Activated CD4-positive, alpha-beta T cell treated with anti-CD3 and anti-CD28 coated beads, Interleukin-2, amount 50 U/mL, for 24 hours (primary cell): Measurements from ENCODE around the gene ZC3H7B.

Source experiments
- DNase-seq, 2 donors: peaks; one replicate each; pipeline ENCODE4 v3.0.0-alpha.2; 2020; ENCODE audit warnings: low read depth in 1 of 2, low spot score in 1 of 2

ZC3H7B gene

DNA sequence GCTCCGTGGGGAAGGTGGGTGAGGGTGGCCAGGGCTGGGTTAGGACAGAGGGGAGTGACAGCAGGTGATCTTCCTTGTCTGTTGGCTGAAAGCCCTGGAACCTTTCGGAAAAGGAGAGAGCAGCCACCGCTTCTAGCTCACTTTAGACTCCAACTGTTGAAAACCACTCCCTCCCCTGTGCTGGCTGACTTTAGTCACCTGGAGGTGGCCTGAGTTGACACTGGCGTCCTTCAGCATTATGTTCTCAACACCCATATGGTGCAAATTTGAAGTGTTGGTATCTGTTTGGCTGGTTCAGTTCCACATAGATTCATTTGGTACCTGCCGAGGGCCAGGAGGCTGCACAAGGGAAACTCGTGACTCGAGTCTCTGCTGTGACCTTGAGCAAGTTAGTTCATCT lies 28.8 kb downstream of the ZC3H7B start:
- no peak for DNase-seq

DNA sequence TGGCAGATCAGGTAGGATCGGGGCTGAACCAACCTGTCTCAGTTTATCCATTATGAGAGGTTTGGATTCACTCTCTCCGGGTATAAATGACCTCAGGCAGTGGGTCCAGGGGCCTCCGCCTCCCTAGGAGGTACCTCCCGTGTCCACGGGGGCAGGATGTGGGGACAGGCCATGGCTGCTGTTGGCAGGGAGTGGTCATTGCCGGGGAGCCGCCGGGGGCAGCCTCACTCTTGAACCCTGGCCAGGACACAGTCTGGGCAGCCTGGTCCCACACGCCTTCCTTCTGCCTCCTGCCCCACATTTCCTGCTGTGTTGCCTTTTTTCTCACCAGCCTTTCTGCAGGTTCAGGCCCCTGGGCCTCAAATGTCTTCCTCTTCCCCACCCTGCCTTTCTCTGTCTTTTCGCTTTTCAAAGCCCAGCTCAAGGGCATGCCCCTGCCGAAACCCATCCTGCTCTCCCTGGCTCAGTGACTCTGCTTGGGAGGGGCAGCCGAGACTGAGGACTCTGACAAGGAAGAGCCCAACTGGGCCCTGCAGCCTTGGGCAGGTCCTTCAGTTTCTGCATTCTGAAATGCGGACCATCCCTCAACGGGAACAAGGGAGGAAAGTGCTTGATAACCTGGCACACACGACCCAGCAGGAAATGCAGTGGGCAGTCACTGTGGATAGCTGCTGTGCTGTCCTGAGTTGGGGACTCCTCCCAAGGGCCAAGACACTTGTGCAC lies 31.1 kb downstream of the ZC3H7B start:
- DNase-seq = no peak

DNA sequence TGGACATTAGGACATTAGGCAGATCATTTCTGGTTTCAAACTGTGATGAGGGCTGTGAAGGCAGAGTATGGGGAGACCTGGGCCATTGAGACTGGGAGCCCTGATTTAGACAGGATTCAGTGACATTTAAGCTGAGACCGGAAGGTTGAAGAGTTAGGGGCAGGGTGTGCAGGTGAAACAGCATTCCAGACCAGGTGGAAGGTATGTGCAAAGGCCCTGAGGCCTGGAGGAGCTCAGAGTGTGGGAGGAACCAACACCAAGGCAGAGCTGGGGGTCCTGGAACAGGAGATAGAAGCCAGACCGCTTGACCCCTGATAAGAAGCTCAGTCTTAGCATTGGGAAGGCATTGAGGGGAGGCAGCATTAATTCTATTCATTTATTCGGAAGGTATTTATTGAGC lies 32.5 kb downstream of the ZC3H7B start:
- no peak for DNase-seq

DNA sequence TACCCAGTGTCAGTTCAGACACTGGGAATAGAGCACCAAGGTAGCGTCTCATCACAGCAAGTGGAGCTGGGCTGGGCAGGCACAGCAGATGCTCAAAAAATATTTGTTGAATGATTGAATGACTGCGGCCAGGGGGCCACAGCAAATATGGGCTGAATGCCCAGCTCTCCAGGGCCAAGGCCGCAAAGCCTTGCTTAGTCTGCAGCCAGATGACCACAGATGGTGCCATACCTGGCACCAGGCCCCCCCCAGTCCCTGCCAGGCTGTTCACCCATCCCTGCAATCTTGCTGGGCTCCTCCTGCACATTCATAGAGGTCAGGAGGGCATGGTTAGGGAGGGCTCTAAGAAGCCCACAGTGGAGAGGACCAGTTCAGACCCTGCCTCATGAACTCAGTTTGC lies 32.9 kb downstream of the ZC3H7B start:
- DNase-seq = no peak

DNA sequence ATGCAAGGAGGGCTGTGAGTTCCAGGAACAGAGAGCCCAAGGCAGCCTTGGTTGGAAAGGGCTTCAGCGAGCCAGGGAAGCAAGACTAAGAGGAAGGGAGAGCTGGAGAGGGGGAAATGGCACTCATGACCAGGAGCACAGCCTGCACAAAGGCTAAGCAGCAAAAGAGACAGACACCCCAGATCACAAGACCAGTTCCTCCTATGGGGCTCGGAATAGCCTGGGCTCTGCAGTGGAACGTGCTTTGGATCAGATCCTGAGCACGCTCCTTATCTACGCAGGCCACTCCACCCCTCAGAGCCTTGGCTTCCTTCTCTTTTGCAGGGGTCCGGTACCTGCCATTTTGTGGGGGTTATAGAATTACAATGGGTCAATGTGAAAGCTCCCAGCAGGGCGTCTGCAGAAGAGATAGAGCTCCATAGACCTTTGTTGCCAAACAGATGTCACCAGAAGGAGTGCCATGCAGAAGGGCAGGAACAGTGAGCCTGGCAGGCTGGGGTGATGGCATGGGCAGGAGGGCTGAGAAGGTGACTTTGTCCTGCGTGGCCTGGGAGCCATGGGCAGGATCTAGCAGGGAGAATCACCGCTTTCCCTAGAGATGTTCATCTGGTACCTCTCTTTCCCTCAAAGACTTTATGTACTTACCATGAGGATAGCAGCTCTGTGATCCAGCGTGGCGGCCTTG lies 33.8 kb downstream of the ZC3H7B start:
- no peak for DNase-seq

DNA sequence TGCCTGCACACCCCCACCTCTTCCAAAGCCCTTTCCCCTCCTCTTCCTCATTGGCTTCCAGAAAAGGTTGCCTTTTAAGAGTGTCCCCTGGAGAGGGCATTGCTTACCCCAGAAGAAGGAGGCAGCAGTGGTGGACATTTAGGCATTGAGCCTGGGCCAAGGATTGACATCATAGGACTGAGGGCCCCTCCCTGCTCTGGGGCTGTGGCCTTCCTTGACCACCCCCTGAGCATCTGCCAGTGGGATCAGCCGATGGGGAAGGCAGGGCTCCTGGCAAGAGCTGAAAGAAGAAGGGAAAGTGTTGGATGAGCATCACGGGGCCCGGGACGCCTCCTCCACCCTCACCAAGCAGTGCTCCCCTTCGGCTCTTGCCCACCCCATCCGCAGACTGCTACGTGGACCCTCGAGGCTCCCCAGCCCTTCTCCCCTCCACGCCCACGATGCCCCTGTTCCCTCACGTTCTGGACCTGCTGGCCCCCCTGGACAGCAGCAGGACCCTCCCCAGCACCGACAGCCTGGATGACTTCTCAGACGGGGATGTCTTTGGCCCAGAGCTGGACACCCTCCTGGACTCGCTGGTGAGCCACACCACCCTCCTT lies 37.4 kb downstream of the ZC3H7B start:
- DNase-seq = no peak

DNA sequence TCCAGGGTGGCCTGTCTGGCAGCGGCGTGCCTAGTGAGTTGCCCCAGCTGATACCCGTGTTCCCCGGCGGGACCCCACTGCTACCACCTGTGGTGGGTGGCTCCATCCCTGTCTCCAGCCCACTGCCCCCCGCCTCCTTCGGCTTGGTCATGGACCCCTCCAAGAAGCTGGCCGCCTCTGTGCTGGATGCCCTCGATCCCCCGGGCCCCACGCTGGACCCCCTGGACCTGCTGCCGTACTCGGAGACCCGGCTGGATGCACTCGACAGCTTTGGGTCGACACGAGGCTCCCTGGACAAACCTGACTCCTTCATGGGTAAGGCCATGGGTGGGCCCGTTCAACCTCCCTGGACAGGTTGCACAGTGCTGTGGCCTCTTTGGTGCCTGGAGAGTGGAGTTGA lies 38.5 kb downstream of the ZC3H7B start:
- no peak for DNase-seq

DNA sequence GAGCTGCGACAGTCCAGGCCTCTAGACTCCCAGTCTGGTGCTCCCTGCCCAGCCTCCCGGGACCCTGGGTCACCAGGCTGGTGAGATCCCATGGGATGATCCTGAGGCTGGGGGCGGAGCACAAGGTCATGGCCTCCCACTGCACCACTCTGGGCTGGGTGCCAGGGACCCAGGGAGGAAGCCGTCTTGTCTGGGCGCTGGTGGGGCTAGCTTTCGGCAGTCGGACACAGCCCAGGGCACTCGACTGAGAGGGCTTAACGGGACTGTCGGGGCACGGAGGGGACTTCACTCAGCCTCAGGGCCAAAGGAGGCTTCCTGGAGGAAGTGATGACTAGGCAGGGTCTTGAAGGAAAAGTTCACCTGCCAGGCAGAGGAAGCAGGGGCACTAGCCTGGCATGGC lies 39.0 kb downstream of the ZC3H7B start:
- no peak for DNase-seq

DNA sequence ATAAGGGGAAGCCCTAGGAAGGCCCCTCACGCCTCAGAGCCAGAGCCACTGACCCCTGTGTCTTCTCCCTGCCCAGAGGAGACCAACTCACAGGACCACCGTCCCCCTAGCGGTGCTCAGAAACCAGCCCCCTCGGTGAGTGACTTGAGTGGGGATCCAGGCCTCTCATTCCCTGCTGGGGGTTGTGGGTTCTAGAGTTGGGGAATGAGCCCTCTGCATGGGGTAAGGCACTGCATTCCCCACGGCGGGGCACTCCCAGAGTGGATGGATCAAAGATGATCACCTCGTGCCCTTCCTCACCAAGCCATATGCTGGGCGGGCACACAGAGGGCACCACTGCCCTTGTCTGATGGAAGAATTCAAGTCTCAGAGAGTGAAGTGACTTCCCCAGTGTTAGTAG lies 39.7 kb downstream of the ZC3H7B start:
- DNase-seq = no peak

DNA sequence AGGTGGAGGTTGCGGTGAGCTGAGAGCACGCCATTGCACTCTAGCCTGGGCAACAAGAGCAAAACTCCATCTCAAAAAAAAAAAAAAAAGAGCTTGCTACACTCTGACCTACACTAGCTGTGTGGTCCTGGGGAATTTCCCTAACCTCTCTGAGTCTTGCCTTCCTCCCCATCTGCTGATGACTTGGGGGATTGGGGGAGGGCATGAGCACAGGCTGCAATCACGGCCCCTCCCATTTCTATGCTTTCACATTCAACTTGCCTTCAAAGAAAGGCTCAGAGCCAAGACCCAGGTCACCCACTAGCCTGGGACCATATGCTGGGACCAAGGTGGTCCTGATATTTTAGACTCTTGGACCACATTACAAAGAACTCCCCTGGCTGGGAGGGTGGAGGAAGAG lies 40.7 kb downstream of the ZC3H7B start:
- DNase-seq = no peak

DNA sequence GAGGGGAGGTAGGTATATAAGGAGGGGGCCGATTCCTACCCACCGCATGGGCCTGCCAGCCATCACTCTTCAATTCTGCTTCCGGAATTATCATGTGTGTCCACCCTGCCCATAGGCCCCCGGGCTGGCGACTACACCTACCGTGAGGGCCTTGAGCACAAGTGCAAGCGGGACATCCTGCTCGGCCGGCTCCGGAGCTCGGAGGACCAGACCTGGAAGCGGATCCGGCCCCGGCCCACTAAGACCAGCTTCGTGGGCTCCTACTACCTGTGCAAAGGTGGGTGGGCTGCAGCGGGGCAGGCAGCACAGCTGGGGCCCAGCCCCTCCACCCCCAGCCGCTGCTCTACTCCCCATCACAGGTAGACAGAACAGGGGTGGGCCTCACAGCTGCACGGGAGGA lies 42.0 kb downstream of the ZC3H7B start:
- no peak for DNase-seq

DNA sequence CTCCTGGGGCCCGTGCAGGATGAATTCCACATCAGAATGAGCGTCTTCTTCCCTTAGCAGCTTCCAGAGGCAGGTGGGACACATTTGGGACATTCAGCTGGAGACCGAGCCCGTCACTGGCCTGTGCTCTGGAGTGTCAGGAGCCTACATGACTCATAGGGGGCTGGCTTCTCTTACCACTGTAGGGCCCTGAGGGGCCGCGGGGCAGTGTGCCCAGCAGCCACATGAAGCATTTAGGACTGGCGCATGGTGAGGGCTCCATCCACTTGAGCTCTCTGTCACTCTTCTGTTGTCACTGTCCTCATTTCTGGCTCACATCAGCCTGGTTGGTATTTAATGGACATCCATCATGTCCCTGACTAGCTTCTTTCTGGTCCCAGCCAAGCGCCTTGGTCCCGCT lies 42.4 kb downstream of the ZC3H7B start:
- no peak for DNase-seq

DNA sequence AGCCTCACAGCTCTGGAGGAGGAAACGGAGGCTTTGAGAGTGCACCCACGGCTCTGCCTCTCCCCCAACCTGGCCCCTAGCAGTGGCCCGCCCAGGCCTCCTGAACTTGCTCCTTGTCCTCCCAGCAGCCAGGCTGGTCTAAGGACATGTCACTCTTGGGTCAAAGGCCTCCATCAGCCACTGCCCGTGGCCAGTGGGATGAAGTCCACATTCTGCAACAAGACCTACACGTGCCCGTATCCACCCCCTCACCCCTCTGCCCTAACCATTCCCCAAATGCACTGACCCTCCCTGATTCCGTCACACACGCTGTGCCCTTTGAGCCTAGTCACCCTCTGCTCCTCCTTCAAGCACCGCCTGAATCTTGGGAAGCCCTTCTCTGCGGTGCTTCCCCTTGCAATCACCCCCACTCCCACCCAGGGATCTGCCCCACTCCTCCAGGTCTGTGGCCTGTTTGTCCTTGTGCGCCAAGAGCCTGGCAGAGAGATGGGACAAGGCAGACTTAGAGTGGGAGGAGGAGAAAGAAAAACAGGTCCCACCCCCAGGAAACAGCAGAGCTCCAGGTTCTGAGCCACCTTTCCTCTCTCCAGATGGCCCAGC lies 43.0 kb downstream of the ZC3H7B start:
- DNase-seq = no peak

DNA sequence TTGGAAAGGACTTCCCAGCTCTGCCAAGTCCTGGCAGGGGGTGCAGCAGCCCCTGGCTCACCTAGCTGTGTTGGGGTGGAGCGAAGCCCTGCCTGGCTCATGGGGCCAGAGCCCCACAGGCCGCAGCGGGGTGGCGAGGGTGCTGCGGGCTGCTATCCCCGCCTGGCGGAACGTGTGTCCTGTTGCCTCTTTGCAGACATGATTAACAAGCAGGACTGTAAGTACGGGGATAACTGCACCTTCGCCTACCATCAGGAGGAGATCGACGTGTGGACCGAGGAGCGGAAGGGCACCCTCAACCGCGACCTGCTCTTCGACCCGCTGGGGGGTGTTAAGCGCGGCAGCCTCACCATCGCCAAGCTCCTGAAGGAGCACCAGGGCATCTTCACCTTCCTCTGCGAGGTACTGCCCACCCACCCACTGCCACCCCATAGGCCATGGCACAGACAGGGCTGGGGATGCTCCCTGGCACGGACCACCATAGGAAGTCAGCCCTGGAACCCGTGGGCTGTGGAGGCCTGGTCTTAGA lies 44.5 kb downstream of the ZC3H7B start:
- DNase-seq = no peak

DNA sequence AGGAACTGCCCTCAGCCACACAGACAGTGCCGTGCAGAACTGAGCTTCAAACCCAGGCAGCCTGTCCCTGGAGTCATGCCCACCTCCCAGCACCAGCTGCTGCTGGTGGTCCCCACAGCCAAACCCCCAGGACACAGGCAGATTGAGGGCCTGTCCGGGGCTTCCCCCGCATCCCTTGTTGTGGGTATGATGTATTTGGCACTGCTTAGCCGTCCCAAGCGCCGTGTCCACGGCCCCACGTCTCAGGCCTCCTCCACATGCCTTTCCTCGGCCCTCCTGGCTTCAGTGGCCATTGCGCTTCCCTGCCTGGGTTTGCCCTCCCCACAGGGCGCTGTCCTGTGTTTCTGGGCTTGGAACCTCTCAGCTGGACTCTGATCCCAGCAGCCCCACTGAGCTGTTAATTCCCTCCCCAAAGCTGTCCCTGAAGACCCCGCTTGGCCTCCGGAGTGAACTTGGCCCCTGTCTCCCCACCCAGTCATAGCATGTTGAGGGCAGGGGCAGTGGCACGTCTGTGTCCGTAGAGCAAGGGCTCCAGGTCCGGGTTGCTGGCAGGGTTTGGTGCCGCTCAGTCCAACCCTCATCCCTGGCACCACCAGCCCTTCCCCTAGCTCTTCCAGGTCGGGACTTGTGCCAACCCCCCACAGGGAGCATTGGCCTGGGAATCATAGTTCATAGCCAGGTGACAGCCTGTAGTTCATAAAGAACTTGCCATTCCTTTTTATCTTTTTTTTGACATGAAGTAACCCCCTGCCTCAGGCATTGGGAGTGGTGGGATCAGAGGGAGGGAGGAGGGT lies 45.9 kb downstream of the ZC3H7B start:
- DNase-seq = no peak

DNA sequence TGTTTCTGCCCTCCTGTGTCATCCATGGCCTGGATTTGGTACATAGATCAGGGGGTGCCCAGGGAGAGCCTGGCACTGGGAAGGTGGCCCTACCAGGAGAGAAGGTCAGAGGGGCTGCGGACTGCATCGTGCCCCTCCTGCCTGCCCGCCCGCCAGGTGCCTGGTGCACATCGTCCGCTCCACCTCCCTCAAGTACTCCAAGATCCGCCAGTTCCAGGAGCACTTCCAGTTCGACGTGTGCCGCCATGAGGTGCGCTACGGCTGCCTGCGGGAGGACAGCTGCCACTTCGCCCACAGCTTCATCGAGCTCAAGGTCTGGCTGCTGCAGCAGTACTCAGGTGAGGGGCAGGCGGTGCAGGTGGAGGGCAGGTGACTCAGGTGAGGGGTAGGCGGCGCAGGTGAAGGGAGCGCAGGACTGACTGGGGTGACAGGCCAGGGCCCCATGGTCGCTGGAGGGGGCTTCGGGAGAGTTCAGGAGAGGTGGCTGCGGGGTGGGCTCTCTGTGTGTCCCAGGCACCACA lies 47.7 kb downstream of the ZC3H7B start:
- no peak for DNase-seq

DNA sequence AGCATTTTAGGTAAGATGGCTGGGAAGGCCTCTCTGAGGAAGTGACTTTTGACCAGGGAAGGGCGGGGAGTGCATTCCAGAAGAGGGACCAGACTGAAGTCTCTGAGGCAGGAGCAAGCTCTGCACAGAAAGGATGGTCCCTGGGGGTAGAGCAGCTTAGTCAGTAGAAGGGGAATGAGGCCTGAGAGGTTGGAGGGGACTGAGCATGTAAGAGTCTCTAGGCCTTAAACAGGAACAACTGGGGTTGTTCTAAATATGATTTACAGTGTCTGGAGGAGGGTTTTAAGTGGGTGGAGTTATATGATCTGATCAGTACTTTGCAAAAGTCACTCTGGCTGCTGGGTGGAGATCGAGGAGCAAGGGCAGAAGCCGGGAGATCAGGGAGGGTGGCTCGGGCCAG lies 48.8 kb downstream of the ZC3H7B start:
- DNase-seq = no peak

DNA sequence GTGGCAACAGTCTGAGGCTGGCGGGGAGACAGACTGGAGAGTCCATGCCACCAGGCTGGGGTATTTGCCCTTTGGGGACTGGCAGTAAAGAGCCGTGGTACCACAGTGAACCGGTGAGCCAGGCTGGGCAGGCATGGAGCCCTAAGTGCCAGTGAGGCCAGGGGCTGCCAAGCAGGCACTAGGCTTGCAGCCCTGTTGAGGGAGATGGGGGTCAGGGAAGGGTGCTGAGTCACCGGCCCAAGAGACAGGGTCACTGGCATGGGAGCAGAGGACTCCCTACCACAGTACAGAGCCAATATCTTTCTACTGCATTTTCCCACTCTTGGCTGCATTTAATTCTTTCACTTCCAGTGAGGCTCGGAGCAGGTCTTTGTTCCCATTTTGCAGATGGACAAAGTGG lies 49.7 kb downstream of the ZC3H7B start:
- DNase-seq = no peak

DNA sequence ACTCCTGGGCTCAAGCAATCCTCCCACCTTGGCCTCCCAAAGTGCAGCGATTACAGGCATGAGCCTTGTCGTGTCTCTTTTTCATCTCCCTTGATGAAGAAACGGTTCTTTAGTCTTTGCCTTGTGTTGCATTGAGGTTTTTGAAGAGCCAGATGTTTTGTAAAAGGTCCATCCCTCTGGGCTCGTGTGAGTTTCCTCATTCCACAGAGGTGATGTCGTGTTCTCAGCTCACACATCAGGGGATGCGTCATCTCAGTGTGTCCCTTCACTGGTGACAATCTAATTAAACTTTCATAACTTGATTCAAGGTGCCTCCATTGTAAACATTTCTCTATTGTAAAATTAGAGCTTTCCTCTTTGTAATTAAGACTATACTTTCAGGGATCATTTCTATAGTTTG lies 50.7 kb downstream of the ZC3H7B start:
- no peak for DNase-seq

DNA sequence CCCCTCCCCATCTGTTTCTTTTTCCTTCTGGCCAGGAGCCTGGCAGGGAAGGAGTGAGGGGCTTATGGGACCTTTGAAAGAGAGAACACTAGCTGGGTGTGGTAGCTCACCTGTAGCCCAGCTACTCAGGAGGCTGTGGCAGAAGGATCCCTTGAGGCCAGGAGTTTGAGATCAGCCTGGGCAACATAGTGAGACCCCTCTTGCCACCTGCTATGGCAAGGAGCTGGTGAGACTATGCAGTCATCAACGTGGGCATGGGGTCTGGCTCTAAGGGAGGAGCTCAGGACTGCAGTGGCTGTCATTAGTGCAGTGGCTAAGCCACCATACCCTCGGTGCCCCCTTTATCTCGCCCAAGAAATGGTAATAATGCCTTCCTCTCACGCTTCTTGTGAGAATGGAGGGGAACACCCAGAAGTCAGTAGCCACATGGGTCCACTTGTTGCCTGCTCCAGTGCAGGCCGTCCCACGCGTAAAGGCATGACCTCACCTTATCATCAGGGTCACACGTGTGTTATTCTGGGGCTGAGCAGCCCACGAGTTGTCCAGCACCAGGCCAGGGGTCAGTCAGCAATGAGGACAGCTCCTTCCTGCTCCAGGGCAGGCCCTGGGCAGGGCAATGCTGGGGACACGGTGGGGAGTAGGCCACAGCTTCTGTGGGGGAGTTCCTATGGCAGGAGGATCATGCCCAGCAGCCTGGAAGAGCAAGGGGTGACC lies 52.7 kb downstream of the ZC3H7B start:
- DNase-seq = no peak
